HT-29 (cell line): ENCODE results near the gene DNAL4. TPM values are rescaled to one million over a fixed set of nuclear protein-coding genes. Genes with fewer than 3 reads are reported as not detected.

Source experiments
- DNase-seq: peaks from one replicate; pipeline ENCODE4 v3.0.0-alpha.2; 2015; ENCODE audit warnings: low spot score
- total RNA-seq: library from RNA; depleted of rRNA; stranded (reverse); fragments of >200 nt; shearing (Covaris generic); gene quantifications from 2 replicates; pipeline ENCODE4 v1.2.3, GENCODE V29; 2014

DNAL4 gene
- total RNA-seq, 1 experiment from 2014 or later: 11.3 TPM

DNA sequence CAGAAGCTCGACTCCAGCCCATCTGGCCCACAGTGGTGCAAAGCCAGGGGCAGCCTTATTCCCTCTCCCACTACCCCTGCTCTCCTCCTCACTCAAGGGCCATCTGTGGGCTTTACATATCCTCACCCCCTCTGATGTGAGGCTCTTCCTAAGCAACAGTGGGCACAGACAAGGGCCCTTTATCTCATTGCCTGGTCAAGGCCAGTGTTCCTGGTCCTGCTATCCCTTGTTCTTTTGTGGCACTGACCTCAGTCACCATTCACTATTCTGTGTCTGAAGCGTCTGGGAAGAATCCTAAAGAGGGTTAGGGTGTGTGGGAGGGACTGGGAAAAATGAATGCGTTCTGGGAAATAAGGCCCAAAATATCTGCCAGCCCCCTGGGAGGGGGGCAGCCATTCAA is 7.3 kb downstream of the DNAL4 start:
- no peak for DNase-seq

DNA sequence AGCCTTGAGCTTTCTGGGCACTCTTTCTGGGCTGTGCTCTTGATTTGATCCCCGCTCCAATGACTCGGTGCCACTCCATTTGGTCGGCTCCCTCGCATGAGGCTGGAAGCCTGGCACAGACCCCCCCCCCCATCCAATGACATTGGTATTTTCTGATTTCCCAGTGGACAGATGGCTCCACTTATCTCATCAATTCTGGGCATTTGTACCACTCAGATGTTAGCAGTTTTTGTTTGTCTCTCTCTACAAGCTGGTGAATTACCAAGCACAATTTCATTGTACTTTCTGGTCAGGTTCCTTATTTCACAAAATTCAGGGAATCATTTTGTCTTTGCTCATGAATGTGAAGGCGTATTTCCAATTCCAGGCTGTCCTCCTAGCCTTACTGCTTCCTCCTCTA is 9.1 kb downstream of the DNAL4 start:
- no peak for DNase-seq

DNA sequence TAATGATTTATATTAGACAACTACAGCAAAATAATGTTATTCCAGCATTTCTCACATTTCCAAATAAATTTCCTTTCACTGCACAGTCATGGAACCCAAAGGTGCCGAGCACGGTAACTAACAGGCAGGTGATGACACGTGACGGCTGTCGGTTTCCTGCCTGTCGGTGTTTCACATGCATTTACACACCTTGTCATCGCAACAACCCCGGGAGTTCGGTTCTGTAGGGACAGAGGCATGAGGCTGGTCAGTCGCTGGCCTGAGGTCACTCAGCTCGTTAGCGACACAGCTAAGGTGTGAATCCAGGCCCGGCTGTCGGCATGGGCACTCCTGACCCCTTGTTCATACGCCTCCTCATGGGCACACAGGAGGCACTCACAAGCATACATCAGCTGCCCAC is 9.9 kb downstream of the DNAL4 start:
- DNase-seq: no peak

DNA sequence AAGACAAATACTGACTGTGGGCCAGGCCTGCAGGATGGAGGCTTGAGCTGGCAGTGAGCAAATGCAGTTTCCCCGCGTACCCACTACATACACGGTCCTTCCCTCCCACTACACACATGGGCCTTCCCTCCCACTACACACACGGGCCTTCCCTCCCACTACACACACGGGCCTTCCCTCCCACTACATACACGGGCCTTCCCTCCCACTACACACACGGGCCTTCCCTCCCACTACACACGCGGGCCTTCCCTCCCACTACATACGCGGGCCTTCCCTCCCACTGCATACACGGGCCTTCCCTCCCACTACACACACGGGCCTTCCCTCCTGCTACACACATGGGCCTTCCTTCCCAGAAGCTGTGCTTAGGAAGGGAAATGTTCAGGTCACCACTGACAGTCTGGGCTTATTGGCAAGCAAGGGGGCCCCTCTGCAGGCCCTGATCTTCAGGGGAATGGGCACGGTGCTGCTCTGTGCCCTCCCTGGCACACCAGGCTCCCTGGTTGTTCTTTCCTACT is 10.8 kb downstream of the DNAL4 start:
- DNase-seq: no peak

DNA sequence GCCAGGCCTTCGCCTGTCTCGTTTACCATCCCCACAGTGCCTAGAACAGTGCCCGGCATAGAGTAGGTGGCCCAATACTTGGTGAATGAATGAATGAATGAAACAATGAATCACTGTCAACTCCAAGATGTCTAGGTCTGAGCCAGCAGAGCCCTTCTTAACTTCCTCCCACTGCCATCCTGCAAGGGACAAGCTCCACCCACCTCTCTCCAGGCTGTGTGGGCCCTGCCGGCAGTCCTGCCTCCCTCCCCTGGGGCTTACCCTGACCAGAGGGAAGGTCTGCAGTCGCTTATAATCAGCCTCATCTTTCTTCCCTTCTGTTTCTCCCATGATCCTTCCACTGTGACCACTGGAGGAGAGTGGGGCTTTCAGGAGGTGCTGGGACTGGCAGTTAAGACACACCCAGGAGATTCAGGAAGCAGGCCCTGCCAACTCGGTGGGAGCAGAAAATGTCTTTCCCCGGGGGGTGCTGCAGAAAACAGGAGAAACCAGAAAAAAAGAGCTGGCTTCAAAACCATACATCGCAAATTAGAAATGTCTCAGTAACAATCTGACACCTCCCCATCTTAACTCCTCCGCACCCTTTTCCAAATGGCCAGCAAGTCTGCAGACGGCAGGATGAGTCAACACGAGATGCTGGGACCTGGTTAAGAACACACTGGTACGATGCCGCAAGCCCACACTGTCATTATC is 11.4 kb downstream of the DNAL4 start:
- no peak for DNase-seq

DNA sequence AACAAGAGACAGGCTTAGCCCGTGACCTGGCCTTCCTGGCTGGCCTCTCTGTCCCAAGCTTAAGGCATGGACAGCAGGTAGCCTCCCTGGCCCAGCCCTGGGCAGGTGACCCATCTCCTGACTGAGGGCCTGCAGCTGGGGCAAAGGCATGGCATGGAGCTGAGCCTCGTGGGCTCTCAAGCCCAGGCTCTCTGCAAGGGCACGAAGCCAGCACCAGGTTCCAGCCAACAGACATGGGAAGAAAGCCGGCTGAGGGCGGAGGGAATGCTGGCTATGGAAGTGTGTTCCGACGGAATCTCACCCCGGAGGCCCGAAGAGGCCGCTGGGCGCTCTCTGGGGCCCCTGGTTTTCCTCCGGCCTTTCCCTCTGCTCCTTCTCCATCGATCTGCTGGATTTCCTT is 12.9 kb downstream of the DNAL4 start:
- DNase-seq: no peak

DNA sequence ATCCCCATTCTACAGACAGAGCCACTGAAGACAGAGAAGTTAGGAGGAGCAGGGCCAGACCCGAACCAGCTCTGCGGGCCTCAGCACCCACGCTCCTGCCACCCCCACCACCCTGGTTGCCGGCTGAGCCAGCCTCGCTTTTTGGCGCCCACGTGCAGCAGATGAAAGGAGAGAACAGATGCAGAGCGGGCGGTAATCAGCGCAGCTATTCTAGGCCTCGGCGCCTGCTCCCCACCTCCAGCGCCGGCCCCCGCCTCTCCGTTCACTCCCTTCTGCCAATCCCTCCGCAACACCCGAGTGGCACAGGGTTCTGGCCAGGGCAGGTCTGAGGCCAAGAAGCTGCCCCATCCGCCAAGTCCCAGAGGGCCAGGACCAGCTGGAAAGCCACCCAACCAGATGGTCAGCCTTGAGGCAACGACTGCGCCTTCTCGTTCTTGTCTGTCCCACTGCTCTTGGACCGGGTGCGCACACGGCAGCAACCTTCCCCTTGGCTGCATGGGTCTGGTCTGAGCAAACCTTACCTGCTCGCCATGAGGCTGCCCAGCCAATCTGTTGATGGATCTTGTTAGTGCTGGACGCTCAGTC is 16.8 kb downstream of the DNAL4 start:
- DNase-seq: no peak

DNA sequence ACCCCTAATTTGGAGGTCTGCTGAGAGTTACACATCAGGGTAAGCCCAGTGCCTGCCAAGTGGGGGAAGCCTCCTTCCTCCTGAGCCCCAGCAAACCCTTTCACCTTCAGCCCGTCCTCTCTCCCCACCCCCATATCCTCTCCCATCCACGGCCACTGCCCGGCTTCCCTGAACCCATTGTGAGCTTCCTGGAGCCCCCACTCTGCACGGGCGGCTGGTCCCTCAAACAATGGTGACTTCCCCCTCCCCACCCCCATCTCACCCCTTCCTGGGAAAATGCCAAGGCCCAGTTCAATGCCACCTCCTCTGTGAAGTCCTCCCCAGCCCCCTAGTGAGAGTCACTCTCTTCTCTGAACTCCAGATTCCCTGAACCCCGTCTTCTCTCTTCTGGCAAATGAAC is 17.9 kb downstream of the DNAL4 start:
- DNase-seq: no peak

DNA sequence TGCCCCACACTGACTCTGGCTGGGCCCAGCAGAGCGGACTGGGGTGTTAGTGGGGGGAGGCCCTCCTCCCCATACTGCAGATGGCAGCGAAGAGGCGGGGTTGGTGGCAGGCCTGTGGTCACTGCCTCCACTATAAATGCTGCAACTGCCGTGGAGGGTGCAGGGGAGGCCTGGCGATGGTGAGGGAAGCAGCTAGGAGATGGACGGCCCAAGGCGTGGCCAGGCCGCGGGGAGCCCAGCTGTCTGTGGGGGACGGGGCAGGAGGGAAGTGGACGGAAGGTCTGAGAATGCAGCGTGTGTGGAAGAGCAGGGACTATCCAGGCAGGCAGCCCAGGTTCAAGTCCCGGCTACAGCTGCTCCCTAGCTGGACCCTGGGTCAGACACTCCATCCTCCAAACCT is 18.3 kb downstream of the DNAL4 start:
- DNase-seq: no peak

DNA sequence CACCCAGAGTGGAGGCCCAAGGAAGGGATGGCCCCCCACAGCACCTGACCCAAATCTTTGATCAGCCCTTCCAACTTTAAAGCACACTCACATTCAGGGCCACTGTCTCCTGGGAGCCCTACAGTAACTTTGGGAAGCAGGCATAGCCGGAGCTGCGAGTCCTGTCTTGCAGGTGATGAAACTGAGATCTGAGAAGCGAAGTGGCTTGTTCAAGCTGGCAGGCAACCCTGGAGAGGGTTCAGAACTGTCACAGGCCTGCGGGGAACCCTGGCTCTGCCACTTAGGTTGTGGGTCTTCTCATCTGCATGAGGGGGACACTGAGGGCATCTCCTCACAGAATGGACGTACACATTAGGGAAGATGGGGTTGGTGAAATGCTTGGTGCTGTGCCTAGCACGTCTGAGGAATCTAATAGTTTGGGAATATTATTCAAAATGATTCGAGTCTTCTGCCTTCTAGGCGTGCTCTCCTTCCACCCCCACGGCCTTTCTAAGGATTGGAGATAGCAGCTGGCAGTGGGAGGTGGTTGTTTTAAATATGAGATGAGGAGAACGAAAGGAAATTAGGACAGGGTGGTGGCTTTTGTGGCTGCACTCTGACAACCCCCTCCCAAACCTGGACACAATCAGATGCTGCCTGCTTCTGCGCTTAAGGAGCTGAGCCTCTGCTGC is 19.3 kb downstream of the DNAL4 start:
- no peak for DNase-seq

DNA sequence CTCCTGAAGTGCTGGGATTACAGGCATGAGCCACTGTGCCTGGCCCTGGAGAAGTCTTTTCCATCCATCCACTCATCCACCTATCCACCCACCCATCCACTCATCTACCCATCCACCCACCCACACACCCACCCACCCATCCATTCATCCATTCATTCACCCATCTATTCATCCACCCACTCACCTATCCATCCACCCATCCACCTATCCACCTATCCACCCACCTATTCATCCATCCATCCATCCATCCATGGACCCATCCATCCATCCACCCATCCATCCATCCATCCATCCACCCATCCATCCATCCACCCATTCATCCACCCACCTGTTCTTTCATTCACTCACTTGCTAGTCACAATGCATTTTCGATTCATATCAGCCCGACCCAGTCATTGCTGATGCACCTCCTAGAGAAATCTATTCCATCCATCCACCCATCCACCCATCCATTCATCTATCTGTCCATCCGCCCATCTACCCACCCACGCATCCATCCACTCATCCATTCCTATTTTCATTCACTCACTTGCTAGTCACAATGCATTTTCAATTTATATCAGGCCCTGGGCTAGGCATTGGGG is 20.5 kb downstream of the DNAL4 start:
- no peak for DNase-seq

DNA sequence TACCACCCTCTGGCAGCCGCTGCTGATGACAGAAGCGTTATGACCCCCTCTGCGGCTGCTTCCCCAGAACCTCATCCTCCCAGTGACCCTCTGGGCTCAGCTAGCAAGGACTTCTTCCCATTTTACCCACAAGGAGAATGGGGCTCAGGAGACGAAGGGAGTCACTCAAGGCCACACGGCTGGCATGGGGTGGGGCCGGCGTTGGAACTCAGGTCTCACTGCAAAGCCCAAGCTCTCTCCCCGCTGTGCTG is 21.4 kb downstream of the DNAL4 start:
- no peak for DNase-seq

DNA sequence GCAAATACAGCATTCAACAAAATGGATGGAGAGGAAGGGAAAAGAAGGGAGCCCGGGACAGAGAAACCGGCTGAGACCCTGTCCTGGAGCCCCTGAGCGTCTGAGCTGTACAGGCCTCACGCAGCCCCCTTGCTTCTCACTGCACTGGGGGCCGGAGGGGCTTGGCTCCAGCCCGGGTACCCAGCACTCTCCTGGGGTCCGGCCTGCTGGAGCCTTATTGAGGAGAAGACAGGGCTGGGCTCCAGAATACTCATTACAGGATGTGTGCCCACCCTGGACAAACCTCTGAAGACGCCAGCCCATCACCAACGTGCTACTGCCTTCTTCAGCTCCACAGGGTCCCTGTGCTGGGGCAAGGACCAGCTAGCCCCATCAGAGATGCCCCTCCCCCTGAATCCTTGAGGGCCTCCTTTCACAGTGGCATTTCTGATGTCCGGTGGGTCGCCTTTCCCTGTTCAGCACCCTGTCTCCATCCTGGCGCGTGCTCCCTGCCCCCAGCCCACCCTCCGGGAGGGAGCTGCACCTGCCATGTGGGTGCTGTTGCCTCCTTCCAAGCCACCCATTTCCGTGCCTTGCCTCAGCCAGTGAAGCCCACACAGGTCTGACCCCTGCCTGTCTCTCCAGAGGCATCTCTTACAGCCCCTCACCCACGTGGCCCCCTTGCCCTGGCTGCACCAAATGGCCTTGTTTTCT is 23.5 kb downstream of the DNAL4 start:
- DNase-seq: no peak

DNA sequence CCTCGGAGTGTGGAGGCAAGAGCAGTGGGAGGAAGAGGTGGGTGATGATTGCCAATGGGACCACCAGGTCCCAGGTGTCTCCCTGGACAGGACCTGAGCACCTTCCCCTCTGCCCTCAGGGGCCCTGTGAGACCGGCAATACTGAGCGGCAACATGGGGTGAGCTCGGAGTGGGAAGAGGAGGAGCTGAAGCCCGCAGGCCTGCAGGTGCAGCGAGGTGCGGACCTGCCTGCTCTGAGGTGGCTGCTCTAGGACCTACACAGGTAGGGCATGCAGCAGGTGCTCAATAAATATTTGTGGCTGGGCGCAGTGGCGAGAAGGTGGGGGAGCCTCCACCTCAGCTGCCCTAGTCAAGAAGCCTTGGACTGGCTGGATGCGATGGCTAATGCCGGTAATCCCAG is 25.9 kb downstream of the DNAL4 start:
- DNase-seq: no peak

DNA sequence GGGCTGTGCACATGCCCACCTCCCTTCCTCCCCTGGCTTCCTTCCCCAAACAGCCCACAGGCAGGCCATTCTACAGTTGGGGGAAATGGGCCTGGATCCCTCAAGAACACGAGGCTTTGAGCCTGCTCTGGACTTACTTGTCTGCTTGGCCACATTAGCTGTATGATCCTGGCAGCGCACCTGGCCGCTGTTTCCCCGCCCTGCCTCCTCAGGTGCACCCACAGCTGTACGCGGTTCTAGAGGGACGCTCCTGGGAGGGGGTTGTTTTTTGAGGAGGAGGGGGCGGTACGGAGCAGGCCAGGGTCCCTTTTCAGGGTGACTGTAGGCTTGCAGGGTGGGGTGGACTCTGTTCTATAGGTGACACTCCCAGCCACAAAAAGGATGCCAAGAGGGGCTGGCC is 26.6 kb downstream of the DNAL4 start:
- no peak for DNase-seq

DNA sequence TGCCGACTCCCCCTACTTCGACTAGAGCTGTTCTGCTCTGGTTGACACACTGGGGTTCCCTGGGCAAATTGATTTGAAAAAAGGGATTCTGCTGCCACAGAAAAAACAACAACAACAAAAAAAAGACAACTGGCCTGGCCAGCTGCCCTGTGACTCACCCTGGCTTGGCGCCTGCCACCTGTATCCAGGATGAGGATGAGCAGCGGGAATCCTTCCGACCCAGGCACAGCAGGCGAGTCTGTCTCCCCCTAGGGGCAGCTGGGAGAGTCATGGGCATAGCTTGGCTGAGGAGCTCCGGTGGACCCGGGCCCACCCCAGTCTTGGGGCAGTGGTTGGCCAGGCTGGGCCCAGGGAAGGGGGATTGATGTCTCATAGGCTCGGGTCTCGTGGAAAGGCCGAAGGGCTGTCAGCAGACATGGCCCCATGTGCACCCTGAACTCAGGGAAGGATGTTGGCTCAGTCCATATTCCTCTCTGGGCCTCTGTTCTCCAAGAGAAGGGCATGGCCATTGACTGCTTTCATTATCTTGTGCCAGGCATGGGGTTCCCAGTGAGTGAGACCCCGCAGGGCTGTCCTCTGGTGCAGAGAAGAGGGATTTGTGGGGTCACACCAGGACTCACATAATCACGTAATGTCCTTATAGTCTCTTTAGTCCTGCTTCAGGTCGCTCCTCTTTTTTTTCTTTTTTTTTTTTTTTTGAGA is 27.7 kb downstream of the DNAL4 start:
- DNase-seq: peak; percentile 65

DNA sequence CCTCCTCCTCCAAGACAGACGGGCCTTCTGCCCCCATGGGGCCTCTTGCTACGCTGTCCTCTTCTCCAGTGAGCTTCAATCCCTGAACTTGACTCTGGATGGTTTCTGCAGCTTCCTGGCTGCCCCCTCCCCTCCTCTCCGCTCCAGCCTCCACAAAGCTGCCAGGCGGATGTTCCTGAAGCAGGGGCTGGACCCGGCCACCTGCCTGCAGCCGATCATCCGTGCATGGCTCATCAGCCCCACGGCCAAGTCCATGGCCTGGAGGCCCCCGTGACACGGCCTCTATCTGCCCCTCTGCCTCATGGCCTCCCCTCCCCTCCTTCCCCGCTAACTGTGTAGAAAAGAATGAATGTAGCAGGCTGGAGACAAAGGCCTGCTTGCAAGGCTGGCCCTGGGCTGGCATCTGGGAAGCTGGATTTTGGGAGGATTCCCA is 31.4 kb downstream of the DNAL4 start:
- DNase-seq: no peak

DNA sequence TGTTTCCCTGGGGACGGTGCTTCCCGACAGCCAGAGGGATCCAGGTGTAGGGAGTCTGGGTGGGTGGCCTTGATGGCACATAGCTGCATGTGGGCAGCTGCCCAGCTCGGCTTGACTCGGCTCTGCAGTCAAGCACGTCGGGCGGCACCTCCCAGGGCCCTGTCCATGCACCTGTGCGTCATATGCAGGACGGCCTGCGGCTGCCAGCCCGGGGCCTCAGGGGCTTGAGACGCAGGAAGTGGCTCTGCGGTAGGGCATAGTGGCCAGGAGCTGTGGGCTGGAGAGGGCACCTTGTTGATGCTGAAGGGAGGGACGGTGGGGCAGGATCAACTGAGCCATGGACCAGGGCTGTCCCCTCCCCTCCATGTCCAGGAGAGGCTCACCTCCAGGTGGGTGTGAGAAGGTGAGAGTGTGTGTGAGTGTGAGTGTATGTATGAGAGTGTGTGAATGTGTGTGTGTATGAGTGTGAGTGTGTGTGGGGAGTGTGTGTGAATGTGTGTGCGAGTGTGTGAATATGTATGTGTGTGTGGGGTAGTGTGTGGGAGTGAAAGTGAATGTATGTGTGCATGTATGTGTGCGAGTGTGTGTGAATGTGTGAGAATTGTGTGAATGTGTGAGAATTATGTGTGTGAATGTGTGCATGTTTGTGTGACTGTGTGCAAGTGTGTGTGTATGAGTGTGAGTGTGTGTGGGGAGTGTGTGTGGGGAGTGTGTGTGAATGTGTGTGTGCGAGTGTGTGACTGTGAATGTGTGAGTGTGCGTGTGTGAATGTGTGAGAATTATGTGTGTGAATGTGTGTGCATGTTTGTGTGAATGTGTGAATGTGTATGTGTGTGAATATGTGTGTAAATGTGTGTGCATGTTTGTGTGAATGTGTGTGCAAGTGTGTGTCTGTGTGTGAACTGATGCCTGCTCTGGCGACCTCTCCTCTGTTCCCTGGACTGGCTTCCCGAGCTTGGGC is 32.5 kb downstream of the DNAL4 start:
- DNase-seq: no peak

DNA sequence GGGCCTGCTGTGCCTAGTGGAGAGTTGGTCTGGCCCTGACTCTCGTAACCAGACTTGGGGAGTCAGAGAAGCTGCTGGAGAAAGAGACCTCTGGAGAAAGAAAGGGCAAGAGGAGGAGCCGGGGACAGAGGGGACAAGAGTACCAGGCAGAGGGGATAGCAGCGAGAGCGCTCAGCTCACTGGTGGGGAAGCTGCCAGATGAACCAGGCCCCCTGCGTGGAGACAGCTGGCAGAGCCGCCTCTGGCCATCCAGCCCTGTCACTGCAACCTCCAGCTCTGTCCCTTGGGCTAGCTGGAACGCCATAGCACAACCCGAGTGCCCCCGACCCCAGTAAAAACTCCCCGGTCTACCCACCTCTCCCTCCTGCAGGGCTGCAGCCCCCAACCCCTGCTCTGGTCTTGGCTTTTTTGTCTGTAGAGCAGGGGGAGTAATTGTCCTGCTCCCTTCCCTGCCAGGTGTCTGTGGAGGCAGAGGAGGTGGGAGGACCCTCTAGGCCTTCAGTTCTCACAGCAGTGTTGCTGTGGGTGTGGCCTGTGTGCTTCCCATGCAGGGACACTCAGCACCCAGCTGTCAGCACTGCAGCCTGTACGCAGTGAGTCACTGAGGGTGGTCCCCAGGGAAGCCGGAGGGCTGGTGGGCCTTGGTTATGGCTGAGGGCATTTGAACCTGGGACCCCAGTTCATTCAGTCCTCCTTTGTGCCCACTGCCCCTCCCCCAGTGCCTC is 33.3 kb downstream of the DNAL4 start:
- DNase-seq: no peak

DNA sequence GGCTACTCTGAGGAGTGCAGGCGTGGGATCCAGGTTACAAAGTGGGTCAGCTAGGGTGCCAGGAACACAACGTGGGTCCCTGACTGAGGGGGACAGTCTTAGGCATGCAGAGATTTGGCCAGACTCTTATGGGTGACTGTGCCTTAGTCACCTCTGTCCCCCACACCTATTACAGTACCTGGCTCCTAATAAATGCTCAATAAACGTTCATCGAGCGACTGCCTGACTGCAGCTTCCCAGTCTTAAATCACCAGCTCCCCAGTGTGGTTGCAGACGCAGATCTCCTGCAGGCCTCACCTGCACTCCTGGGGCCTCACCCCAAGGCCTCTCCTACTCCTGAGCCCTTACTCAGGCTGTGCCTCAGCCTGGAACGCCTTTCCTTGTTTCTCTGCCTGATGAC is 34.9 kb downstream of the DNAL4 start:
- DNase-seq: no peak
